SK-N-DZ (cell line): ENCODE measurements around the gene UCHL3.

Experiments
- DNase-seq: peaks from one replicate; pipeline ENCODE4 v3.0.0-alpha.2; 2015; ENCODE audit warnings: low spot score

UCHL3 gene

DNA sequence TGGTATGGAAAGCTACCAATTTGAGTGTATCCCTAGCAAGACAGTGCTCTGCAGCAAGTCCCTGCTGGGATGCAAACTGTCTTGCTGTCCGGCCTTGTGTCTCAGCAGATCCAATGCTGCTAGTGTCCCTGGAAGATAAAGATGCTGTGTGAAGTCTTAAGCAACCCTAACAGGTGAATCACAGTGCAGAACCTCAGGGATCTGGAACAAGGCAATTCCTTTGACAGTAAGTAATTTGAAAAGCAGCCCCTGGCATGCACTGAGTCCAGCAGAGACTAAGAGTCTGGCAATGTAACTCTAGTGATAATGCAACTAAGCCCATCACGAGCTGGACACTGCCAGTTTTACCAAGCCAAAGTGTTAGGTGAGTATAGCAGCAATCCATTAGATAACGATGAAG, 1.7 kb upstream of the UCHL3 start:
- no peak for DNase-seq

DNA sequence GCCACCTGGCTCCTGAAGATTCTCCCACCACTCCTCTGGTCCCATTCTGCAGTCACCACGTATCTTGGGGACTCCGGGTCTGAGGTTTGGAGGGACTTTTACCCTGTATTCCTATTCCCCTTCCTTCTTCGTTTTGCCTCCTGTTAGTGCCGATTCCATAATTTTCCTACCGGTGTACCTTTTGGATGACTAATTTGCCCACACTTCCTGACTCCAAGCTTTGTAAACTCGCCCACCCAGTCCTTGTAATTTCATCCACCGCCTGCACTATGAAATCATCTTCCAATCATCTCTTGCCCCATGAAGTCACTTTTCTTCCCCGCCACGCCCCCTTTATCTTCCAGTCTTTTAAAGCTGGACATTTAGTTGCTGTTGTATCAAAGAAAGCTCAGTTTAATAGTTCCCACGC, 572 bp downstream of the UCHL3 start:
- DNase-seq: peak; percentile 48

DNA sequence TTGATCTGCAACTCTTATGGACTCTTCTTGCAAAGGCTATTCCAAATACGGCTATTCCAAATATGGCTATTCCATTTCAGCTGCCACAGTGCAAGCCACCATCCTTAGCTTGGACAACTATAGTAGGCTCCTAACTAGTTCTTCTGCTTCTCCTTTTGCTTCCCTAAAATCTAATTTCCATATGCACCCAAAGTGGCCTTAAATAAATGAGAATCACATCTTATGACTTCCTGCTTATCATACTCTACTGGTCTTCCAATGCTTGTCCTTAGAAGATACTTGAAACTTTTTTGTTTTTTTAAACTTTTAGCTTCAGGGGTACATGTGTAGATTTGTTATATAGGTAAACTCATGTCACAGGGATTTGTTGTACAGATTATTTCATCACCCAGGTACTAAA, 4.9 kb downstream of the UCHL3 start:
- DNase-seq: no peak

- no peak for DNase-seq
Observed at GRCh38 chr13:75554981-75555380, 5.4 kb downstream of the UCHL3 start.

DNA sequence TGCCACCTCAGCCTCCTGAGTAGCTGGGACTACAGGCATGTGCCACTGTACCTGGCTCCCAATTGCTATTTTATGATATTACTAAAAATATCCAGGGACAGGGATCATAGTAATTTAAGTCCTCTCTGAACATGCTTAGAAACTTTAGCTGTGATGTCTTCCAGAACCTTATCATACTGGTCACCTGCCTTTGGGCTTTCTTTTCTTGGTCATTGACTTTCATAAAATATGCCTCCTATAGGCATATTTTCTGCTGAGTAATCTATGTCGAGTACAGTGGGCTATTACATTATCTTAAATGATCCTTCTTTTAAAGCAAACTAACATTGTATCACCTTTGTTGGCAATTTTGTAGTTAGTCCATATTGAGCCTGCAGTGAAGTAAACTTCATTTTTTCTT, 6.2 kb downstream of the UCHL3 start:
- DNase-seq: no peak

DNA sequence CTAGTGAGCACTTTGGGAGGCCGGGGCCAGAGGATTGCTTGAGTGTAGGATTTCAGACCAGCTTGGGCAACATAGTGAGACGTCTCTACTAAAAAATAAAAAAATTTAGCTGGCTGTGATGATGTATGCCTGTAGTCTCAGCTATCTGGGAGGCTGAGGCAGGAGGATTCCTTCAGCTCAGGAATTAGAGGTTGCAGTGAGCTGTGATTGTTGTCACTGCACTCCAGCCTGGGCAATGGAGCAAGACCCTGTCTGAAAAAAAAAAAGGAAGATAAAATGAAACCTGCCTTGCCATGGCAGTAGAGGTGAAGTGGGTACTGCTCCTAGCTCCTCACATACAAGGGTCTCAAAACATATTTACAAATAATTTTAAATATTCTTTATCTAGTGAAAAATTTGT, 7.4 kb downstream of the UCHL3 start:
- no peak for DNase-seq

- peak; percentile 30 for DNase-seq
Observed at GRCh38 chr13:75558145-75558840, 8.7 kb downstream of the UCHL3 start.

- DNase-seq: no peak
Observed at GRCh38 chr13:75566658-75567057, 17.1 kb downstream of the UCHL3 start.

DNA sequence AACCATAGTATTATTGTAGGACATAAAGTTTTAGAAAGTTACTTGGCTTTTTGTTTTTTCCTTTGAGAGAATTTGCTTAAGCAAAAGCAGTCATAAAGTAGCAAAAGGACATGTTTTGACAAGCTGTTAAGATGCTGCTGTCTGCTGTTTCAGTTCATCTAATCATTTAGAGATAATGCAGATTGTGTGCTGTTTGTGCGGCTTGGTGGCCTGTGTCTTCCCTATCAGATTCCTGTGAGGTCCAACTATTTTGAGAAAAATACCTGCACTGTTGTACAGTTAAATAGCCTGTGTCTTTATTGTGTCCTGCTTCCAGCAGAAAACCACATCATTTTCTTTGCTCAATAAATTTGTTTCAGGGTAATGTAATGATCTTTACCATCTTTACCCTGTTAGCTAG, 20.0 kb downstream of the UCHL3 start:
- peak; percentile 23 for DNase-seq

DNA sequence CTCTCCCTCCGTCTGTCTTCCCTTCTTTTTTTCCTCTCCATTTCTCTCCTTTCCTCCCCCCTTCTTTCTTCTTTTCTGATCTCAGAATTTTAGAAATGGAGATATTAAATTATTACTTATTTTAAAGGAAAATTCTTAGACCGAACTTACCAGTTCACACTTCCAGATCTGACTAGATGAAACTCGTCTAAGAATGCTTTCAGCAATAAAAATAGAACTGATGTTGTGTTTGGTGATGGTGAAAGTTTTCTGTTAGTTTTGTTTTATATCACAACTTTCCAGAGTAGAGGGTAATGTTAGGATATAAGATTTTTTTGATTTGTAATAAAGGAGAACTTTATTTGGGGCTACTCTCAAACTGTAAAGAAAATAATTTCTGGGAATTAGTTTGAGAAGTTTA, 29.9 kb downstream of the UCHL3 start:
- no peak for DNase-seq

GRCh38 chr13:75581874-75582640, 32.5 kb downstream of the UCHL3 start:
- DNase-seq: no peak

GRCh38 chr13:75583091-75583490, 33.5 kb downstream of the UCHL3 start:
- no peak for DNase-seq

DNA sequence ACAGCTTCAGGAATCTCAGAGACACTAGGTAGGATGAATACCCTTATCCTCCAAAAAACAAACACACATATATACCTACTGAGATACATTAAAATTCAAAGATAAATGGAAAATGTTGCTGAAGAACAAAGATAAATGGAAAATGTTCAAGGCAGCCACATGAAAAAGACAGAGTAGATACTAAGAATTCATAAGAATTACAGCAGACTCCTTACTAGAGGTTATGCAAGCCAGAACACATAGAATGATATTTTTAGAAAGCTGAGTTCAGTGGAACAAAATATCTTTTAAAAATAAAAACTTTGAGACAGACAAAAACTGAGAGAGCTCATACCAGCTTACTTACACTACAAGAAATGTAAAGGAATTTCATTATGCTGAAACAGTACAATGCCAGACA, 35.6 kb downstream of the UCHL3 start:
- DNase-seq: no peak

- DNase-seq: no peak
Observed at GRCh38 chr13:75587679-75588078, 38.1 kb downstream of the UCHL3 start.

GRCh38 chr13:75596657-75597182, 47.1 kb downstream of the UCHL3 start:
- DNase-seq: no peak

- DNase-seq: no peak
Observed at GRCh38 chr13:75600371-75600770, 50.8 kb downstream of the UCHL3 start.

GRCh38 chr13:75603038-75603437, 53.4 kb downstream of the UCHL3 start:
- no peak for DNase-seq

GRCh38 chr13:75607447-75607846, 57.9 kb downstream of the UCHL3 start:
- DNase-seq: no peak

- no peak for DNase-seq
Observed at GRCh38 chr13:75610466-75610865, 60.9 kb downstream of the UCHL3 start.

DNA sequence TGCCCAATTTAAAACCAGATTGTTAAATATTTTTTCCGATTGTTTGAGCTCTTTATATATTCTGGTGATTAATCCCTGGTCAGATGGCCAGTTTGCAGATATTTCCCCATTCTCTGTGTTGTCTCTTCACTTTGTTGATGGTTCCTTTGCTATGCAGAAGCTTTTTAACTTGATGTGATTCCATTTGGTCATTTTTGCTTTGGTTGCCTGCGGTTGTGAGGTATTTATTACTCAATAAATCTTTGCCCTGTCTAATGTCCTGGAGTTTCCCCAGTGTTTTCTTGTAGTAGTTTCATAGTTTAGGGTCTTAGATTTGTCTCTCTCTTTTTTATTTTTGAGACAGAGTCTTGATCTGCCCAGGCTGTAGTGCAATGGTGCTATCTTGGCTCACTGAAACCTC, 62.8 kb downstream of the UCHL3 start:
- DNase-seq: no peak

- no peak for DNase-seq
Observed at GRCh38 chr13:75617230-75617629, 67.6 kb downstream of the UCHL3 start.

DNA sequence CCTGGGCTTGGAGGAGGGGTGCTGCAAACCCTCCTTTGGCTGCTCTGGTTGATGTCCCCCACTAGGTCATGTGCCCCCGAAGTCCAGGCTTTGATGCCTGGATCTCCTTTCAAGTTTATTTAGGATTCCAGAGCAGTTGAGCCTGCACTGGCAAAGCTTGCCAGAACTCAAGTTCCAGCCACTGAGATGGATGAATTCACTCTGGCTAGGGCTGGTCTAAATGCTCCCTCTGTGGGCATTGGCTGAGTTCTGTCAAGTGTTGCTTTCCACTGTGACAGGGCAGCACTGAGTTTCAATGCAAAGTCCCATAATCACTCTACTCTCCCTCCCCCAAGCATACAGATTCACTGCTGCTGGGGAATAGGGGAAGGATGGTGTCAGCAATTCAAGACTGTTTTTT, 68.7 kb downstream of the UCHL3 start:
- DNase-seq: no peak

DNA sequence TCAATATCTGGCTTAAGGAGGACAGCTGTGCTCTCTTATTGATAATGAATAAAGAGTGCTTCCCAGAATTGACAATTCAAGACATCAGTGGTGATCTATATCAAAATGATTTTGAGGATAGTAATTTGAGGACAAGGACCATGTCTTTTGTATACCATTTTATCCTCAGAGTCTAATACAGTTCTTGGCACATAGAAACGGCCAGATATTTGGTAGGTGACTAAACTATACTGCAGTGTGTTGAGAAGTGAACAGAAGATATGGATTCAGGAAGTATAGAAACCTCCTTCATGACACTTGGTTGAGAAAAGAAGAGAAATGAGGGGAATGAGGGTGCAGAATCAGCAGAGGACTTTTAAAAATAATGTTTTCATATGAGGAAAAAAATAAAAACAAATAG, 70.4 kb downstream of the UCHL3 start:
- no peak for DNase-seq
